Measurements from ENCODE around the gene CHMP5.

Gene CHMP5

GRCh38 chr9:33272061-33272460, 7.2 kb downstream of the CHMP5 start:
- DNase-seq (ENCODE audit: low read depth): no peak
- TF ChIP-seq CTCF (IDR thresholded peaks at IDR 0.05; ENCODE audit: control insufficient read depth, extremely low read depth, insufficient read depth): no peak
- H3K4me3 ChIP-seq (ENCODE audit: low read depth, low read length): no peak overlapping the region

GRCh38 chr9:33273266-33273971, 8.6 kb downstream of the CHMP5 start:
- no peak overlapping the region for H3K4me3 ChIP-seq (ENCODE audit: low read depth, low read length)
- TF ChIP-seq CTCF (IDR thresholded peaks at IDR 0.05; ENCODE audit: control insufficient read depth, extremely low read depth, insufficient read depth): no peak
- no peak for DNase-seq (ENCODE audit: low read depth)

- TF ChIP-seq CTCF (IDR thresholded peaks at IDR 0.05; ENCODE audit: control insufficient read depth, extremely low read depth, insufficient read depth): no peak
- no peak for DNase-seq (ENCODE audit: low read depth)
- no peak overlapping the region for H3K4me3 ChIP-seq (ENCODE audit: low read depth, low read length)
Observed at GRCh38 chr9:33273972-33274328, 9.1 kb downstream of the CHMP5 start.

GRCh38 chr9:33277484-33277883, 12.6 kb downstream of the CHMP5 start:
- no peak overlapping the region for H3K4me3 ChIP-seq (ENCODE audit: low read depth, low read length)
- no peak for TF ChIP-seq CTCF (IDR thresholded peaks at IDR 0.05; ENCODE audit: control insufficient read depth, extremely low read depth, insufficient read depth)
- no peak for DNase-seq (ENCODE audit: low read depth)

GRCh38 chr9:33285502-33285901, 20.7 kb downstream of the CHMP5 start:
- no peak for DNase-seq (ENCODE audit: low read depth)
- TF ChIP-seq CTCF (IDR thresholded peaks at IDR 0.05; ENCODE audit: control insufficient read depth, extremely low read depth, insufficient read depth): no peak
- no peak overlapping the region for H3K4me3 ChIP-seq (ENCODE audit: low read depth, low read length)

GRCh38 chr9:33287087-33287490, 22.2 kb downstream of the CHMP5 start:
- peak; percentile 73 for TF ChIP-seq CTCF (IDR thresholded peaks at IDR 0.05; ENCODE audit: control insufficient read depth, extremely low read depth, insufficient read depth)
- peak; percentile 66 for DNase-seq (ENCODE audit: low read depth)
- no peak overlapping the region for H3K4me3 ChIP-seq (ENCODE audit: low read depth, low read length)

- TF ChIP-seq CTCF (IDR thresholded peaks at IDR 0.05; ENCODE audit: control insufficient read depth, extremely low read depth, insufficient read depth): no peak
- no peak overlapping the region for H3K4me3 ChIP-seq (ENCODE audit: low read depth, low read length)
- no peak for DNase-seq (ENCODE audit: low read depth)
Observed at GRCh38 chr9:33288235-33288634, 23.4 kb downstream of the CHMP5 start.
